Subcutaneous adipose tissue (tissue), 4 donors: ENCODE results near the gene SLIT3. TPM values are rescaled to one million over a fixed set of nuclear protein-coding genes. Genes with fewer than 3 reads are reported as not detected.

ENCODE experiments used
- total RNA-seq, 4 donors: library from RNA; depleted of rRNA; stranded (reverse); fragments of >200 nt; gene quantifications; one replicate each; pipeline ENCODE4 v1.1.0, GENCODE V29; 2016
- TF ChIP-seq, protein P1 (sequence below): fragments of 450-650 bp; IDR thresholded peaks from one replicate; pipeline ENCODE4 v1.5.1; 2016; ENCODE audit warnings: low read depth, mild to moderate bottlenecking, control low read depth, antibody characterized with exemption, moderate library complexity

SLIT3 gene
- total RNA-seq, 4 donors from 2014 or later = 48.1 to 163 (median 83.2) TPM

- TF ChIP-seq, protein P1, sequence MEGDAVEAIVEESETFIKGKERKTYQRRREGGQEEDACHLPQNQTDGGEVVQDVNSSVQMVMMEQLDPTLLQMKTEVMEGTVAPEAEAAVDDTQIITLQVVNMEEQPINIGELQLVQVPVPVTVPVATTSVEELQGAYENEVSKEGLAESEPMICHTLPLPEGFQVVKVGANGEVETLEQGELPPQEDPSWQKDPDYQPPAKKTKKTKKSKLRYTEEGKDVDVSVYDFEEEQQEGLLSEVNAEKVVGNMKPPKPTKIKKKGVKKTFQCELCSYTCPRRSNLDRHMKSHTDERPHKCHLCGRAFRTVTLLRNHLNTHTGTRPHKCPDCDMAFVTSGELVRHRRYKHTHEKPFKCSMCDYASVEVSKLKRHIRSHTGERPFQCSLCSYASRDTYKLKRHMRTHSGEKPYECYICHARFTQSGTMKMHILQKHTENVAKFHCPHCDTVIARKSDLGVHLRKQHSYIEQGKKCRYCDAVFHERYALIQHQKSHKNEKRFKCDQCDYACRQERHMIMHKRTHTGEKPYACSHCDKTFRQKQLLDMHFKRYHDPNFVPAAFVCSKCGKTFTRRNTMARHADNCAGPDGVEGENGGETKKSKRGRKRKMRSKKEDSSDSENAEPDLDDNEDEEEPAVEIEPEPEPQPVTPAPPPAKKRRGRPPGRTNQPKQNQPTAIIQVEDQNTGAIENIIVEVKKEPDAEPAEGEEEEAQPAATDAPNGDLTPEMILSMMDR = no peak
Observed at GRCh38 chr5:169202969-169203368, 98.0 kb downstream of the SLIT3 start.

DNA sequence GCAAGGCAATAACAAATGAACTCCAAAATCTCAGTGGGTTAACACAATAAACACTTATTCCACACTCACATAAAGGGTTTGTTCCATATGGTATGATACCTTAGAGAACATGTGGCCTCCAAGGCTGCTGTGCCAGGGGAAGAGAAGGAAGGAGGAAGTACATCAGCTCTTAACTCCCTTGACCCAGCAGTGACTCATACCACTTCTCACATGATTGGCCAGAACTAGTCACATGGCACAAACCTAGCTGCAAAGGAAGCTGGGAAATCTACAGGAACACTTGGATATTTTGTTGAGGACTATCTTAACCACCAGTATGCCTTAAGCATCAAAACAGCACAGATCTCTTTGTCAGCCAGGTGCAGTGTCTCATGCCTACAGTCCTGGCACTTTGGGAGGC, 99.3 kb downstream of the SLIT3 start:
- TF ChIP-seq, protein P1 = no peak

GRCh38 chr5:169200125-169200778, 100.7 kb downstream of the SLIT3 start:
- TF ChIP-seq, protein P1 = no peak

DNA sequence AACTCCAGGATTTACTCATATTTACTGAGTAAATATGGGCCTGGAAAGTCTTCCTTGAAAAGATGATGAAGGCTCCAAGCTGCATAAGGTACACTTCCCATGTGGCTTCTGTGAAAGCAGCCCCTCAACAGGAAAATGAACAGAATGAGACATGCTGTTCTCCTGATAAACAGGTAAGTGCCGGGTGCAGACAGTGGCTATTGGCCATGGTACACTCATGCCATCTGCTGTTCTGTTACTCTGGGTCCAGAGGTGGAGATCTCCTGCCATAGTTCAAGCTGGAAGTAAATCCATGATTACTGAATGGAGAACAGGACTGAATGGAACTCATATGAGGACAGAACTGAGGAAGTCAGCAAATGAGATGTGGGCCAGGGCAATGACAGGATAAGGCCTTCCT, 103.6 kb downstream of the SLIT3 start:
- TF ChIP-seq, protein P1 = no peak

DNA sequence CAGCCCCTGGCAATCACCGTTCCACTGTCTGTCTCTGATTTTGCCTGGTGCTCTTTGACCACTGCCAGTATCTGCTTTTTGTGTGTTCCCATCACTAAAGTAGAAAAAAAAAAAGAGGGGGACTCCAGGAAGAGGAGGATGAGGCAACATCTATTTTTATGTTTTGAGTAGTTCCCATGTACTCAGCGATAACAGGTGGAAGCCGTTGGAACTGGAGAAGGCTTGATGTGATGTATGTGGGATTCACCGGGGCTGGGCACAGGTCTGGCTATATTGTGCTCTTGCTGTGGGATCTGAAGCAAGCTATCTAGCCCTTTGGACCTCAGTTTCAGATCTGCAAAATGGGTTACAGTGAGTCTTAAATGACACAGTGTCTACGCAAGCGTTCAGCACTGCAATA, 104.9 kb downstream of the SLIT3 start:
- TF ChIP-seq, protein P1 = no peak

DNA sequence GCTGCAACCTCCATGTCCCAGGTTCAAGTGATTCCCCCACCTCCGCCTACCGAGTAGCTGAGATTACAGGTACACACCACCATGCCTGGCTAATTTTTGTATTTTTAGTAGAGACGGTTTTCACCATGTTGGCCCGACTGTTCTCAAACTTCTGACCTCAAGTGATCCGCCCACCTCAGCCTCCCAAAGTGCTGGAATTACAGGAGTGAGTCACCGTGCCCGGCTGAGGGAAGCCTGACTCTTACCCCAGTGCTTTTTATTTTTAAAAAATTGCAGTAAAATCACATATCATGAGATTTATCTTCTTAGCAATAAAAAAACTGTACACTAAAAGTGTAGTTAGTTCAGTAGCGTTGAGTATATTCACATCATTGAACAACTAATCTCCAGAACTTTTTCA, 105.3 kb downstream of the SLIT3 start:
- TF ChIP-seq, protein P1 = no peak

DNA sequence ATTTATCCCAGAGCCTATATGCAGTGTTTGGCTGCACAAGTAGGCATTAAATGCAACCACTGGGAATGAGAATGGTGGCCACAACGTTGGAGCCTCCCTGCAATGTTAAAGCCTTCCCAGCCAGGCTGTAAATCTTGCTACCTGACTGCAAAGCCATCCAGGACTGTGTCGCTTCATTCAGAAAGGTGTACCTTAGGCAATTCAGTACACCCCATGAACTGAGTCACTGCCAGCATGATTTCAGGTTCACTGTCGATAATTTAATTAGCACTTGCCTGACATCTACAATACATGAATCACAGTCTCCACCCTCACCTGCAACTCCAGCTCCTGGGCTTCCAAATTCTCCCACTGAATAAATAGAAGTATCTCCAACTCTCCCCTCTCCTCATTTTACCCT, 108.4 kb downstream of the SLIT3 start:
- TF ChIP-seq, protein P1 = no peak
